Stimulated activated CD4-positive, alpha-beta T cell treated with anti-CD3 and anti-CD28 coated beads, Interleukin-15, amount 100 ng/mL, for 24 hours (primary cell): Measurements from ENCODE around the gene TRIM60.
"Not testable (repeated sequence)": the region's sequence is repeated elsewhere in the genome, so short reads cannot be mapped to it uniquely, and the experiment has no call there.

ENCODE experiments used
- DNase-seq: peaks from one replicate; pipeline ENCODE4 v3.0.0-alpha.2; 2020

TRIM60 gene

GRCh38 chr4:165031436-165032211, at the start of gene TRIM60:
Gene TRIM60, plus strand, starts transcription at chr4:165031999. Its CDS starts 8,074 bp downstream, at chr4:165040073.
- DNase-seq: no peak

- no peak for DNase-seq
Measured at GRCh38 chr4:164989471-164989870, 42.3 kb upstream of the TRIM60 start.

GRCh38 chr4:164990786-164991185, 41.0 kb upstream of the TRIM60 start:
- DNase-seq: not testable (repeated sequence)

- DNase-seq: not testable (repeated sequence)
Measured at GRCh38 chr4:164996123-164996522, 35.7 kb upstream of the TRIM60 start.

- DNase-seq: no peak
Measured at GRCh38 chr4:164997324-164997723, 34.5 kb upstream of the TRIM60 start.

GRCh38 chr4:164997941-164998340, 33.9 kb upstream of the TRIM60 start:
- no peak for DNase-seq

- DNase-seq: not testable (repeated sequence)
Measured at GRCh38 chr4:164998526-164999080, 33.2 kb upstream of the TRIM60 start.

- not testable (repeated sequence) for DNase-seq
Measured at GRCh38 chr4:165001957-165002356, 29.8 kb upstream of the TRIM60 start.

GRCh38 chr4:165005352-165005925, 26.4 kb upstream of the TRIM60 start:
- no peak for DNase-seq

GRCh38 chr4:165006456-165006855, 25.3 kb upstream of the TRIM60 start:
- no peak for DNase-seq

- DNase-seq: no peak
Measured at GRCh38 chr4:165006886-165007285, 24.9 kb upstream of the TRIM60 start.

- no peak for DNase-seq
Measured at GRCh38 chr4:165009493-165010227, 22.1 kb upstream of the TRIM60 start.

GRCh38 chr4:165010487-165010886, 21.3 kb upstream of the TRIM60 start:
- no peak for DNase-seq

- DNase-seq: no peak
Measured at GRCh38 chr4:165010991-165011390, 20.8 kb upstream of the TRIM60 start.

GRCh38 chr4:165011403-165011802, 20.4 kb upstream of the TRIM60 start:
- no peak for DNase-seq

GRCh38 chr4:165013691-165014090, 18.1 kb upstream of the TRIM60 start:
- no peak for DNase-seq

GRCh38 chr4:165016971-165017370, 14.8 kb upstream of the TRIM60 start:
- DNase-seq: no peak

GRCh38 chr4:165019995-165020394, 11.8 kb upstream of the TRIM60 start:
- not testable (repeated sequence) for DNase-seq

GRCh38 chr4:165025782-165026181, 6.0 kb upstream of the TRIM60 start:
- not testable (repeated sequence) for DNase-seq

GRCh38 chr4:165027762-165028402, 3.9 kb upstream of the TRIM60 start:
- DNase-seq: no peak

- no peak for DNase-seq
Measured at GRCh38 chr4:165048170-165048569, 16.4 kb downstream of the TRIM60 start.

- DNase-seq: no peak
Measured at GRCh38 chr4:165052627-165053026, 20.8 kb downstream of the TRIM60 start.

- DNase-seq: no peak
Measured at GRCh38 chr4:165053645-165054044, 21.8 kb downstream of the TRIM60 start, which contains the start of gene TRIM75. Gene TRIM75, plus strand, starts transcription at chr4:165053866. Its CDS starts 5,282 bp downstream, at chr4:165059148.
